ENCODE results near the gene YKT6. TPM values are rescaled to one million over a fixed set of nuclear protein-coding genes. Genes with fewer than 3 reads are reported as not detected.

Gene YKT6
- total and polyA plus RNA-seq, 2 donors (not counting 3 experiments of a cell fraction or from before 2014, with no cell fraction given) = 117 to 120 TPM

- DNase-seq (ENCODE audit: low read depth, low spot score) (no peak), FAIRE-seq (no peak)
- dilution Hi-C loops (cut with MboI; ENCODE audit: extremely low pct_ligation_motif_present, low sequenced_read_pairs) = no loop called here
- Histone ChIP-seq H3K9me3 (replicated peaks; ENCODE audit: control insufficient read depth, insufficient read depth, low read length) (no peaks in the 10 kb centered on the region), H3K9ac (replicated peaks; ENCODE audit: extremely low read depth, insufficient read depth, low read length) (no peak overlapping the region), H3K4me3 (replicated peaks in 1 of 3; ENCODE audit: insufficient read depth in 1 of 3, low read depth in 1 of 3, low read length in 3 of 3) (no peak overlapping the region), H3K36me3 (ENCODE audit: control insufficient read depth in 2 of 2, extremely low read depth in 1 of 2, insufficient read depth in 2 of 2, low read length in 2 of 2) (no peaks in the 10 kb centered on the region), H3K9me1 (replicated peaks; ENCODE audit: control insufficient read depth, extremely low read depth, insufficient read depth, low read length) (no peaks in the 10 kb centered on the region), H3K4me2 (ENCODE audit: insufficient read depth, low read length) (no peak overlapping the region), H2AFZ (ENCODE audit: low read depth, low read length) (no peak overlapping the region), H3K79me2 (ENCODE audit: control insufficient read depth, insufficient read depth, low read length) (no peaks in the 10 kb centered on the region), H3K27me3 (ENCODE audit: control insufficient read depth in 2 of 2, insufficient read depth in 2 of 2, low read length in 2 of 2) (no peaks in the 10 kb centered on the region), H3K4me1 (ENCODE audit: control insufficient read depth, extremely low read depth, insufficient read depth, low read length) (no peaks in the 10 kb centered on the region), H3K27ac (ENCODE audit: insufficient read depth, low read depth, low read length) (no peak overlapping the region), H4K20me1 (replicated peaks; ENCODE audit: control insufficient read depth, extremely low read depth, insufficient read depth, low read length) (no peaks in the 10 kb centered on the region)
- no TSS peak for BruUV-seq (replicated peaks)
- intact Hi-C loops (cut with micrococcal nuclease) = no loop called here
- TF ChIP-seq MYC (IDR thresholded peaks at IDR 0.05; ENCODE audit: low read depth, low read length) (no peak), MAX (IDR thresholded peaks at IDR 0.05; ENCODE audit: insufficient read depth, insufficient read length) (no peak), CTCF (IDR thresholded peaks at IDR 0.05; ENCODE audit: extremely low read depth in 1 of 2, insufficient read depth in 1 of 2, low read depth in 1 of 2, low read length in 2 of 2) (no peak), FOS (IDR thresholded peaks at IDR 0.05; ENCODE audit: borderline replicate concordance, insufficient read depth, low read length) (no peak), POLR2AphosphoS5 (IDR thresholded peaks at IDR 0.05; ENCODE audit: insufficient read depth, low read depth, low read length) (no peak)
- CTCF ChIA-PET = interaction anchor here (1.1 kb wide), 1 partner anchor 13 kb away, joined by 3 read pairs; no protein-coding TSS in a partner anchor
- POLR2A ChIA-PET = no interaction called here
Measured at GRCh38 chr7:44227911-44228310, 27.1 kb downstream of the YKT6 start.

All from endothelial cell of umbilical vein (primary cell).